Measurements from ENCODE around the gene DIRAS2. TPM values are rescaled to one million over a fixed set of nuclear protein-coding genes. Genes with fewer than 3 reads are reported as not detected.

DIRAS2 gene
- total RNA-seq, result not detected
- not detected for polyA plus RNA-seq
- long read RNA-seq, donor 1, result 0 reads
- long read RNA-seq, donor 2, result 0 reads

- DNase-seq (peak in 1 of 2 donors; percentile 49), ATAC-seq (ENCODE audit: low FRiP score) (peak; percentile 81)
- Histone ChIP-seq H3K36me3 (ENCODE audit: control insufficient read depth in 1 of 2, insufficient read depth in 2 of 2, low read length in 1 of 2) (no peaks in the 10 kb centered on the region), H3K4me1 (ENCODE audit: control insufficient read depth in 1 of 2, insufficient read depth in 2 of 2, low read length in 2 of 2) (no peaks in the 10 kb centered on the region), H3K27ac (ENCODE audit: low read depth in 1 of 2, low read length in 2 of 2) (no peak within 1 kb of the TSS), H3K9me3 (ENCODE audit: control insufficient read depth, low read length) (peaks cover 2% of the 10 kb centered on the region), H3K4me3 (ENCODE audit: low read length in 2 of 2) (no peak within 1 kb of the TSS), H3K27me3 (ENCODE audit: control insufficient read depth in 1 of 2, insufficient read depth in 2 of 2, low read length in 1 of 2) (no peaks in the 10 kb centered on the region)
- intact Hi-C loops (cut with DNase I), result no loop called here
- WGBS, 2 donors, result 6 to 7% methylated on average over 50 to 53 of the region's 53 CpGs
Measured at GRCh38 chr9:90642570-90643539, at the start of gene DIRAS2. Gene DIRAS2 (minus strand): TSS chr9:90642824. CDS start chr9:90613827, 28,997 bp downstream.

GRCh38 chr9:90684736-90685135 is 42.1 kb upstream of the DIRAS2 start:
- ATAC-seq (ENCODE audit: low FRiP score) (no peak), DNase-seq (no peak)
- H3K27me3 ChIP-seq (ENCODE audit: control insufficient read depth in 1 of 2, insufficient read depth in 2 of 2, low read length in 1 of 2), result no peaks in the 10 kb centered on the region
- H3K4me3 ChIP-seq (ENCODE audit: low read length in 2 of 2), result no peak overlapping the region
- H3K4me1 ChIP-seq (ENCODE audit: control insufficient read depth in 1 of 2, insufficient read depth in 2 of 2, low read length in 2 of 2), result no peaks in the 10 kb centered on the region
- H3K9me3 ChIP-seq (ENCODE audit: control insufficient read depth, low read length), result no peaks in the 10 kb centered on the region
- no peaks in the 10 kb centered on the region for H3K36me3 ChIP-seq (ENCODE audit: control insufficient read depth in 1 of 2, insufficient read depth in 2 of 2, low read length in 1 of 2)
- no peak overlapping the region for H3K27ac ChIP-seq (ENCODE audit: low read depth in 1 of 2, low read length in 2 of 2)
- 61 to 62% methylated on average over 5 of the region's 5 CpGs for WGBS, 2 donors
- intact Hi-C loops (cut with DNase I), result no loop called here

- no peak overlapping the region for H3K4me3 ChIP-seq (ENCODE audit: low read length in 2 of 2)
- H3K27me3 ChIP-seq (ENCODE audit: control insufficient read depth in 1 of 2, insufficient read depth in 2 of 2, low read length in 1 of 2), result no peaks in the 10 kb centered on the region
- DNase-seq, result no peak
- intact Hi-C loops (cut with DNase I), result no loop called here
- no peaks in the 10 kb centered on the region for H3K36me3 ChIP-seq (ENCODE audit: control insufficient read depth in 1 of 2, insufficient read depth in 2 of 2, low read length in 1 of 2)
- no peak overlapping the region for H3K27ac ChIP-seq (ENCODE audit: low read depth in 1 of 2, low read length in 2 of 2)
- H3K9me3 ChIP-seq (ENCODE audit: control insufficient read depth, low read length), result no peaks in the 10 kb centered on the region
- ATAC-seq (ENCODE audit: low FRiP score), result no peak
- 76 to 78% methylated on average over 1 of the region's 1 CpG for WGBS, 2 donors
- no peaks in the 10 kb centered on the region for H3K4me1 ChIP-seq (ENCODE audit: control insufficient read depth in 1 of 2, insufficient read depth in 2 of 2, low read length in 2 of 2)
Measured at GRCh38 chr9:90684106-90684505, 41.5 kb upstream of the DIRAS2 start.

- intact Hi-C loops (cut with DNase I), result no loop called here
- Histone ChIP-seq H3K27me3 (ENCODE audit: control insufficient read depth in 1 of 2, insufficient read depth in 2 of 2, low read length in 1 of 2) (no peaks in the 10 kb centered on the region), H3K27ac (ENCODE audit: low read depth in 1 of 2, low read length in 2 of 2) (no peak overlapping the region), H3K36me3 (ENCODE audit: control insufficient read depth in 1 of 2, insufficient read depth in 2 of 2, low read length in 1 of 2) (no peaks in the 10 kb centered on the region), H3K9me3 (ENCODE audit: control insufficient read depth, low read length) (no peaks in the 10 kb centered on the region), H3K4me3 (ENCODE audit: low read length in 2 of 2) (no peak overlapping the region), H3K4me1 (ENCODE audit: control insufficient read depth in 1 of 2, insufficient read depth in 2 of 2, low read length in 2 of 2) (no peaks in the 10 kb centered on the region)
- no peak for ATAC-seq (ENCODE audit: low FRiP score)
- DNase-seq, result no peak
- 73 to 74% methylated on average over 6 of the region's 6 CpGs for WGBS, 2 donors
Measured at GRCh38 chr9:90680534-90680933, 37.9 kb upstream of the DIRAS2 start.

- no peaks in the 10 kb centered on the region for H3K4me1 ChIP-seq (ENCODE audit: control insufficient read depth in 1 of 2, insufficient read depth in 2 of 2, low read length in 2 of 2)
Measured at GRCh38 chr9:90665072-90665471, 22.4 kb upstream of the DIRAS2 start.

GRCh38 chr9:90659650-90660364 is 17.2 kb upstream of the DIRAS2 start:
- Histone ChIP-seq H3K36me3 (ENCODE audit: control insufficient read depth in 1 of 2, insufficient read depth in 2 of 2, low read length in 1 of 2) (no peaks in the 10 kb centered on the region), H3K9me3 (ENCODE audit: control insufficient read depth, low read length) (peaks cover 2% of the 10 kb centered on the region), H3K4me3 (ENCODE audit: low read length in 2 of 2) (no peak overlapping the region), H3K27ac (ENCODE audit: low read depth in 1 of 2, low read length in 2 of 2) (no peak overlapping the region), H3K27me3 (ENCODE audit: control insufficient read depth in 1 of 2, insufficient read depth in 2 of 2, low read length in 1 of 2) (no peaks in the 10 kb centered on the region), H3K4me1 (ENCODE audit: control insufficient read depth in 1 of 2, insufficient read depth in 2 of 2, low read length in 2 of 2) (no peaks in the 10 kb centered on the region)
- no peak for DNase-seq
- ATAC-seq (ENCODE audit: low FRiP score), result no peak
- WGBS, 2 donors, result 34 to 42% methylated on average over 3 of the region's 3 CpGs
- intact Hi-C loops (cut with DNase I), result no loop called here

More at GRCh38 chr9:90665072-90665471, 22.4 kb upstream of the DIRAS2 start:
- 64% methylated on average over 4 of the region's 4 CpGs for WGBS, 2 donors
- Histone ChIP-seq H3K27ac (ENCODE audit: low read depth in 1 of 2, low read length in 2 of 2) (no peak overlapping the region), H3K27me3 (ENCODE audit: control insufficient read depth in 1 of 2, insufficient read depth in 2 of 2, low read length in 1 of 2) (peaks cover 0 to 2% of the 10 kb centered on the region in 2 donors), H3K9me3 (ENCODE audit: control insufficient read depth, low read length) (peaks cover 5% of the 10 kb centered on the region), H3K4me3 (ENCODE audit: low read length in 2 of 2) (no peak overlapping the region), H3K36me3 (ENCODE audit: control insufficient read depth in 1 of 2, insufficient read depth in 2 of 2, low read length in 1 of 2) (no peaks in the 10 kb centered on the region)
- ATAC-seq (ENCODE audit: low FRiP score) (no peak), DNase-seq (no peak)
- intact Hi-C loops (cut with DNase I), result no loop called here

- no peaks in the 10 kb centered on the region for H3K4me1 ChIP-seq (ENCODE audit: control insufficient read depth in 1 of 2, insufficient read depth in 2 of 2, low read length in 2 of 2)
- WGBS, 2 donors, result 84 to 87% methylated on average over 4 of the region's 4 CpGs
- H3K27ac ChIP-seq (ENCODE audit: low read depth in 1 of 2, low read length in 2 of 2), result no peak overlapping the region
- ATAC-seq (ENCODE audit: low FRiP score) (no peak), DNase-seq (no peak)
- no peak overlapping the region for H3K4me3 ChIP-seq (ENCODE audit: low read length in 2 of 2)
- H3K36me3 ChIP-seq (ENCODE audit: control insufficient read depth in 1 of 2, insufficient read depth in 2 of 2, low read length in 1 of 2), result no peaks in the 10 kb centered on the region
- H3K27me3 ChIP-seq (ENCODE audit: control insufficient read depth in 1 of 2, insufficient read depth in 2 of 2, low read length in 1 of 2), result no peaks in the 10 kb centered on the region
- H3K9me3 ChIP-seq (ENCODE audit: control insufficient read depth, low read length), result peaks cover 2% of the 10 kb centered on the region
- intact Hi-C loops (cut with DNase I), result no loop called here
Measured at GRCh38 chr9:90658783-90659182, 16.2 kb upstream of the DIRAS2 start.

GRCh38 chr9:90658181-90658580 is 15.6 kb upstream of the DIRAS2 start:
- DNase-seq (no peak), ATAC-seq (ENCODE audit: low FRiP score) (no peak)
- H3K4me1 ChIP-seq (ENCODE audit: control insufficient read depth in 1 of 2, insufficient read depth in 2 of 2, low read length in 2 of 2), result no peaks in the 10 kb centered on the region
- intact Hi-C loops (cut with DNase I), result no loop called here
- no peak overlapping the region for H3K27ac ChIP-seq (ENCODE audit: low read depth in 1 of 2, low read length in 2 of 2)
- WGBS, 2 donors, result 59 to 61% methylated on average over 3 of the region's 3 CpGs
- peaks cover 2% of the 10 kb centered on the region for H3K9me3 ChIP-seq (ENCODE audit: control insufficient read depth, low read length)
- no peak overlapping the region for H3K4me3 ChIP-seq (ENCODE audit: low read length in 2 of 2)
- no peaks in the 10 kb centered on the region for H3K36me3 ChIP-seq (ENCODE audit: control insufficient read depth in 1 of 2, insufficient read depth in 2 of 2, low read length in 1 of 2)
- H3K27me3 ChIP-seq (ENCODE audit: control insufficient read depth in 1 of 2, insufficient read depth in 2 of 2, low read length in 1 of 2), result no peaks in the 10 kb centered on the region

All from aorta (tissue), 5 donors.